Measurements from ENCODE around the gene LPP. TPM values are rescaled to one million over a fixed set of nuclear protein-coding genes. Genes with fewer than 3 reads are reported as not detected.
A peak's percentile ranks its signal among the peaks of the same experiment; 100 is the strongest.

Gene LPP
- total RNA-seq, 5 donors from 2014 or later (not counting 1 experiment from before 2014, with no cell fraction given), result 23.8 to 82.6 (median 39.3) TPM

- peaks cover 22% of the 10 kb centered on the region for H3K36me3 Mint-ChIP-seq
- H3K27ac ChIP-seq (ENCODE audit: low read length), result no peak overlapping the region
- ChIA-PET CTCF (interaction anchor here in 1 of 2 donors (0.8 to 1.8 kb wide), 3 partner anchors 30 to 447 kb away, joined by 3 to 4 read pairs (median 4); partner anchors contain the start of gene BCL6), POLR2A (interaction anchor here in 1 of 2 donors (1.2 kb wide), 1 partner anchor 11 kb away, joined by 4 read pairs; no protein-coding TSS in a partner anchor)
- ATAC-seq (replicated peaks in 1 of 4) (peak in 2 of 4 experiments; percentile 41 to 48), DNase-seq (peak in 1 of 35 experiments; percentile 46)
- no peak overlapping the region for H3K4me3 ChIP-seq (ENCODE audit: control insufficient read depth in 1 of 2, extremely low read depth in 1 of 2, low read length in 1 of 2)
- no peaks in the 10 kb centered on the region for H3K9me3 Mint-ChIP-seq
- no peak overlapping the region for H3K27ac Mint-ChIP-seq
- H3K9me3 ChIP-seq, result no peaks in the 10 kb centered on the region
- no peak overlapping the region for H3K4me3 Mint-ChIP-seq
- no peaks in the 10 kb centered on the region for H3K27me3 Mint-ChIP-seq
- no peaks in the 10 kb centered on the region for H3K27me3 ChIP-seq (replicated peaks in 1 of 2; ENCODE audit: control insufficient read depth in 2 of 2, extremely low read depth in 1 of 2, insufficient read depth in 2 of 2, low read length in 1 of 2)
- no peaks in the 10 kb centered on the region for H3K36me3 ChIP-seq (ENCODE audit: control insufficient read depth in 2 of 2, extremely low read depth in 1 of 2, insufficient read depth in 1 of 2, low read length in 1 of 2)
- H3K4me1 Mint-ChIP-seq, result peaks cover 39 to 60% (median 47%) of the 10 kb centered on the region in 3 donors
- WGBS (ENCODE audit: insufficient coverage), result no CpG with 5 or more reads among the region's 2 CpGs
- H3K4me1 ChIP-seq (ENCODE audit: control insufficient read depth in 1 of 2, extremely low read depth in 1 of 2, insufficient read depth in 2 of 2, low read length in 2 of 2), result peaks cover 7 to 15% of the 10 kb centered on the region in 2 experiments
These were observed 33.1 kb downstream of the LPP start for GRCh38 chr3:188187053-188187452.

DNA sequence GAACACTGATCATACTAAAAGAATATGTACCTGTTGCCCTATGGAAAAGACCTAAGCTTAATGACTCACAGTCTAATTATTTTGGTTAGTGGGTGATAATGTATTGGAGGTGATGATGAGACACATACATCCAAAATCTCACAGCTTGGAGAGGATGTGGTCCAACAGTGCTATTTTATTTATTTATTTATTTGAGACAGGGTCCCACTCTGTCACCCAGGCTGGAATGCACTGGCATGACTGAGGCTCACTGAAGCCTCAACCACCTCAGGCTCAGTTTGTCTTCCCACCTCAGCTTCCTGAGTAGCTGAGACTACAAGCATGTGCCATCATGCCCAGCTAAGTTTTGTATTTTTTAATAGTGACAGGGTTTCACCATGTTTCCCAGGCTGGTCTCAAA lies 35.0 kb downstream of the LPP start:
- Histone ChIP-seq H3K36me3 (ENCODE audit: control insufficient read depth in 2 of 2, extremely low read depth in 1 of 2, insufficient read depth in 1 of 2, low read length in 1 of 2) (peaks cover 0 to 3% of the 10 kb centered on the region in 2 donors), H3K4me1 (ENCODE audit: control insufficient read depth in 1 of 2, extremely low read depth in 1 of 2, insufficient read depth in 2 of 2, low read length in 2 of 2) (peaks cover 7 to 15% of the 10 kb centered on the region in 2 experiments), H3K4me3 (ENCODE audit: control insufficient read depth in 1 of 2, extremely low read depth in 1 of 2, low read length in 1 of 2) (no peak overlapping the region), H3K9me3 (no peaks in the 10 kb centered on the region), H3K27ac (ENCODE audit: low read length) (no peak overlapping the region), H3K27me3 (replicated peaks in 1 of 2; ENCODE audit: control insufficient read depth in 2 of 2, extremely low read depth in 1 of 2, insufficient read depth in 2 of 2, low read length in 1 of 2) (no peaks in the 10 kb centered on the region)
- CTCF ChIA-PET, result no interaction called here
- ATAC-seq (replicated peaks in 1 of 4) (no peak), DNase-seq (no peak)
- H3K4me1 Mint-ChIP-seq, result peaks cover 36 to 59% (median 50%) of the 10 kb centered on the region in 3 donors
- H3K36me3 Mint-ChIP-seq, result peaks cover 35% of the 10 kb centered on the region
- no peaks in the 10 kb centered on the region for H3K27me3 Mint-ChIP-seq
- no peaks in the 10 kb centered on the region for H3K9me3 Mint-ChIP-seq
- H3K4me3 Mint-ChIP-seq, result no peak overlapping the region
- H3K27ac Mint-ChIP-seq, result no peak overlapping the region
- POLR2A ChIA-PET, result no interaction called here

- CTCF ChIA-PET, result no interaction called here
- 93% methylated on average over 2 of the region's 3 CpGs for WGBS (ENCODE audit: insufficient coverage)
These were observed 37.5 kb downstream of the LPP start for GRCh38 chr3:188191460-188191859.

DNA sequence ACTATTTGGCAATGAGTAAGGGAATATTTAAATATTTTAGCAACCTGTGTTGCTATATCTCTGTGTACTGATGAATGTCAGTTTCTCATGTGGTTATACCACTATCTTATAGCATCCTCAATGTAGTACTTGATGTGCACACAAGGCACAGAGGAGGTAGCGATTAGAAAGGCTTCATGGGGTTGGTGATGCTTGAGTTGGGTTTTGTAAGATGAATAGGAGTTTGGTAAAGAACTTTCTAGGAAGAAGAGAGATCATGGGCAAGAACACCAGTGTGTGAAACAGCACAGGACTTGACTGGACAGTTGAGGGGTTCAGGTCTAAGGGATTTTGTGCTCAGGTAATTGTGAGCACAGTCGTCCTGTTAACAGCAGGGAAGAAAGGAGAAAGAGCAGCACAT lies 38.1 kb downstream of the LPP start:
- H3K9me3 ChIP-seq, result no peaks in the 10 kb centered on the region
- Mint-ChIP-seq H3K27ac (no peak overlapping the region), H3K36me3 (peaks cover 49% of the 10 kb centered on the region), H3K4me3 (no peak overlapping the region), H3K4me1 (peaks cover 23 to 53% (median 41%) of the 10 kb centered on the region in 3 donors), H3K9me3 (no peaks in the 10 kb centered on the region), H3K27me3 (no peaks in the 10 kb centered on the region)
- ATAC-seq (replicated peaks in 1 of 4) (no peak), DNase-seq (no peak)
- H3K27ac ChIP-seq (ENCODE audit: low read length), result no peak overlapping the region
- peaks cover 0 to 5% of the 10 kb centered on the region in 2 experiments for H3K4me1 ChIP-seq (ENCODE audit: control insufficient read depth in 1 of 2, extremely low read depth in 1 of 2, insufficient read depth in 2 of 2, low read length in 2 of 2)
- no peaks in the 10 kb centered on the region for H3K27me3 ChIP-seq (replicated peaks in 1 of 2; ENCODE audit: control insufficient read depth in 2 of 2, extremely low read depth in 1 of 2, insufficient read depth in 2 of 2, low read length in 1 of 2)
- peaks cover 0 to 3% of the 10 kb centered on the region in 2 donors for H3K36me3 ChIP-seq (ENCODE audit: control insufficient read depth in 2 of 2, extremely low read depth in 1 of 2, insufficient read depth in 1 of 2, low read length in 1 of 2)
- CTCF ChIA-PET, result no interaction called here
- POLR2A ChIA-PET, result no interaction called here
- H3K4me3 ChIP-seq (ENCODE audit: control insufficient read depth in 1 of 2, extremely low read depth in 1 of 2, low read length in 1 of 2), result no peak overlapping the region
- WGBS (ENCODE audit: insufficient coverage), result 100% methylated on average over 1 of the region's 2 CpGs

More at GRCh38 chr3:188191460-188191859, 37.5 kb downstream of the LPP start:
- Histone ChIP-seq H3K4me1 (ENCODE audit: control insufficient read depth in 1 of 2, extremely low read depth in 1 of 2, insufficient read depth in 2 of 2, low read length in 2 of 2) (peaks cover 0 to 11% of the 10 kb centered on the region in 2 experiments), H3K27me3 (replicated peaks in 1 of 2; ENCODE audit: control insufficient read depth in 2 of 2, extremely low read depth in 1 of 2, insufficient read depth in 2 of 2, low read length in 1 of 2) (no peaks in the 10 kb centered on the region), H3K36me3 (ENCODE audit: control insufficient read depth in 2 of 2, extremely low read depth in 1 of 2, insufficient read depth in 1 of 2, low read length in 1 of 2) (peaks cover 0 to 3% of the 10 kb centered on the region in 2 donors), H3K4me3 (ENCODE audit: control insufficient read depth in 1 of 2, extremely low read depth in 1 of 2, low read length in 1 of 2) (no peak overlapping the region), H3K9me3 (no peaks in the 10 kb centered on the region), H3K27ac (ENCODE audit: low read length) (no peak overlapping the region)
- DNase-seq (no peak), ATAC-seq (replicated peaks in 1 of 4) (no peak)
- Mint-ChIP-seq H3K4me1 (peaks cover 22 to 53% (median 41%) of the 10 kb centered on the region in 3 donors), H3K27me3 (no peaks in the 10 kb centered on the region), H3K27ac (no peak overlapping the region), H3K4me3 (no peak overlapping the region), H3K9me3 (no peaks in the 10 kb centered on the region), H3K36me3 (peaks cover 43% of the 10 kb centered on the region)
- POLR2A ChIA-PET, result no interaction called here

- Histone ChIP-seq H3K27ac (ENCODE audit: low read length) (no peak overlapping the region), H3K9me3 (no peaks in the 10 kb centered on the region), H3K4me1 (ENCODE audit: control insufficient read depth in 1 of 2, extremely low read depth in 1 of 2, insufficient read depth in 2 of 2, low read length in 2 of 2) (peaks cover 0 to 3% of the 10 kb centered on the region in 2 experiments), H3K4me3 (ENCODE audit: control insufficient read depth in 1 of 2, extremely low read depth in 1 of 2, low read length in 1 of 2) (no peak overlapping the region), H3K36me3 (ENCODE audit: control insufficient read depth in 2 of 2, extremely low read depth in 1 of 2, insufficient read depth in 1 of 2, low read length in 1 of 2) (peaks cover 0 to 3% of the 10 kb centered on the region in 2 donors), H3K27me3 (replicated peaks in 1 of 2; ENCODE audit: control insufficient read depth in 2 of 2, extremely low read depth in 1 of 2, insufficient read depth in 2 of 2, low read length in 1 of 2) (no peaks in the 10 kb centered on the region)
- ChIA-PET CTCF (no interaction called here), POLR2A (no interaction called here)
- no peaks in the 10 kb centered on the region for H3K9me3 Mint-ChIP-seq
- no peak overlapping the region for H3K4me3 Mint-ChIP-seq
- WGBS (ENCODE audit: insufficient coverage), result no CpG with 5 or more reads among the region's 2 CpGs
- DNase-seq (no peak), ATAC-seq (replicated peaks in 1 of 4) (no peak)
- H3K4me1 Mint-ChIP-seq, result peaks cover 14 to 48% (median 40%) of the 10 kb centered on the region in 3 donors
- no peaks in the 10 kb centered on the region for H3K27me3 Mint-ChIP-seq
- no peak overlapping the region for H3K27ac Mint-ChIP-seq
- H3K36me3 Mint-ChIP-seq, result peaks cover 59% of the 10 kb centered on the region
These were observed 40.4 kb downstream of the LPP start for GRCh38 chr3:188194332-188194731.

DNA sequence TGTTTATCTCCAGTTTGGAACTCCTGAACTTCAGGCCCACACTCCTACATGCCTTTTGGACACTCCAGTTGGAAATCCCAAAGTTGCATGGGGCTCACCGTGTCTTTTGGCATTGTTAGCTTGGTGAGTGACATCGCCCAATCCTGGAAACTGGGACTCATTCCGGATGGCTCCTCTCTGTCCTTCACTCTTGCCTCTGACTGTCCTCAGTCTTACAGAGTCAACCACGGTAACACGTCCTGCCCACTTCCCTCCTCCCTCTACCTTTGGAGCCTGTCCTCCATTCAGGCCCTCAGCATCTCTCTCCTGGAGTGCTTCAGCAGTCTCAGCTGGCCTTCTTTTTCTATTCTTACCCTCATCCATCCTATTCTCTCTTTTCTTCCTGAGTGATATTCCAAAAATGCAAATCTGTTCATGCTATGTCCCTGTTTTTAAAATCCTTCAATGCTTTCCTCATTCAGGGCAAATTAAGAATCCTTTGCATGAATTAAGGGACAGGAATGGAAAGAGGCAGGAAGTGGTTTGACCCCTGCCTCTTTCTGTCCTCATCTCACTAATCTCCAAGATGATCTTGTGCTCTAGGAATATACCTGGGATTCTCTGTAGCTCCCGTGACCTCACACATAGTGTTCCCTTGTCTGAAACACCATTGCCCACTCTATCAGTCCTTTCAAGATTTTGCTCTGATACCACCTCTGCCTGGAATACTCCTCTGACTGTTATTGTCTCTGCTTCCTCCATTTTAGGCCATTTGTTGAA lies 42.5 kb downstream of the LPP start:
- Histone ChIP-seq H3K4me3 (ENCODE audit: control insufficient read depth in 1 of 2, extremely low read depth in 1 of 2, low read length in 1 of 2) (no peak overlapping the region), H3K9me3 (no peaks in the 10 kb centered on the region), H3K27me3 (replicated peaks in 1 of 2; ENCODE audit: control insufficient read depth in 2 of 2, extremely low read depth in 1 of 2, insufficient read depth in 2 of 2, low read length in 1 of 2) (no peaks in the 10 kb centered on the region), H3K27ac (ENCODE audit: low read length) (no peak overlapping the region), H3K4me1 (ENCODE audit: control insufficient read depth in 1 of 2, extremely low read depth in 1 of 2, insufficient read depth in 2 of 2, low read length in 2 of 2) (no peaks in the 10 kb centered on the region), H3K36me3 (ENCODE audit: control insufficient read depth in 2 of 2, extremely low read depth in 1 of 2, insufficient read depth in 1 of 2, low read length in 1 of 2) (peaks cover 0 to 3% of the 10 kb centered on the region in 2 donors)
- DNase-seq (no peak), ATAC-seq (replicated peaks in 1 of 4) (no peak)
- Mint-ChIP-seq H3K27ac (no peak overlapping the region), H3K27me3 (no peaks in the 10 kb centered on the region), H3K9me3 (no peaks in the 10 kb centered on the region), H3K4me3 (no peak overlapping the region), H3K4me1 (peaks cover 9 to 37% (median 32%) of the 10 kb centered on the region in 3 donors), H3K36me3 (peaks cover 49% of the 10 kb centered on the region)
- ChIA-PET CTCF (interaction anchor here in 1 of 2 donors (0.6 kb wide), 2 partner anchors 15 to 408 kb away, joined by 4 to 5 read pairs; no protein-coding TSS in a partner anchor), POLR2A (no interaction called here)
- WGBS (ENCODE audit: insufficient coverage), result 93% methylated on average over 5 of the region's 6 CpGs

Measured in T-cell (primary cell).